Measurements from ENCODE around the gene SLC46A2. TPM values are rescaled to one million over a fixed set of nuclear protein-coding genes. Genes with fewer than 3 reads are reported as not detected.

Gene SLC46A2
- total and polyA plus RNA-seq, 8 donors: 0.18 to 0.37 TPM; not detected in 6

GRCh38 chr9:112872019-112872418, 18.7 kb downstream of the SLC46A2 start:
- no peak for FAIRE-seq

GRCh38 chr9:112870556-112870955, 20.1 kb downstream of the SLC46A2 start:
- no peak for DNase-seq
- no peaks in the 10 kb centered on the region for H3K9me3 ChIP-seq
- intact Hi-C loops (cut with DNase I): no loop called here
- 85% methylated on average over 6 of the region's 6 CpGs for WGBS, 2 donors
- FAIRE-seq: no peak
- H3K27ac ChIP-seq: no peak overlapping the region
- H3K4me3 ChIP-seq: no peak overlapping the region
- H3K36me3 ChIP-seq: no peaks in the 10 kb centered on the region
- H3K27me3 ChIP-seq: no peaks in the 10 kb centered on the region
- TF ChIP-seq CTCF (IDR thresholded peaks at IDR 0.05): no peak
- no peaks in the 10 kb centered on the region for H3K4me1 ChIP-seq
- ATAC-seq: no peak

More at GRCh38 chr9:112872019-112872418, 18.7 kb downstream of the SLC46A2 start:
- Histone ChIP-seq H3K36me3 (no peaks in the 10 kb centered on the region), H3K27ac (no peak overlapping the region), H3K9me3 (no peaks in the 10 kb centered on the region), H3K4me1 (no peaks in the 10 kb centered on the region), H3K4me3 (no peak overlapping the region), H3K27me3 (no peaks in the 10 kb centered on the region)
- WGBS, 2 donors: 69 to 71% methylated on average over 4 of the region's 4 CpGs
- intact Hi-C loops (cut with DNase I): no loop called here
- DNase-seq: no peak
- ATAC-seq: no peak
- no peak for TF ChIP-seq CTCF (IDR thresholded peaks at IDR 0.05)

- Histone ChIP-seq H3K36me3 (no peaks in the 10 kb centered on the region), H3K4me3 (no peak overlapping the region), H3K27me3 (no peaks in the 10 kb centered on the region), H3K27ac (no peak overlapping the region), H3K9me3 (no peaks in the 10 kb centered on the region), H3K4me1 (no peaks in the 10 kb centered on the region)
- WGBS, 2 donors: 91% methylated on average over 5 of the region's 5 CpGs
- FAIRE-seq: no peak
- TF ChIP-seq CTCF (IDR thresholded peaks at IDR 0.05): no peak
- DNase-seq: no peak
- intact Hi-C loops (cut with DNase I): no loop called here
- no peak for ATAC-seq
These were observed 20.8 kb downstream of the SLC46A2 start for GRCh38 chr9:112869917-112870316.

GRCh38 chr9:112869041-112869529, 21.6 kb downstream of the SLC46A2 start:
- DNase-seq: no peak
- Histone ChIP-seq H3K4me1 (no peaks in the 10 kb centered on the region), H3K36me3 (no peaks in the 10 kb centered on the region), H3K4me3 (no peak overlapping the region), H3K27ac (no peak overlapping the region), H3K27me3 (no peaks in the 10 kb centered on the region), H3K9me3 (no peaks in the 10 kb centered on the region)
- intact Hi-C loops (cut with DNase I): no loop called here
- no peak for ATAC-seq
- TF ChIP-seq CTCF (IDR thresholded peaks at IDR 0.05): no peak
- no peak for FAIRE-seq
- 68 to 69% methylated on average over 8 of the region's 8 CpGs for WGBS, 2 donors

- no peaks in the 10 kb centered on the region for H3K9me3 ChIP-seq
- no peaks in the 10 kb centered on the region for H3K36me3 ChIP-seq
- WGBS, 2 donors: 86 to 93% methylated on average over 10 of the region's 10 CpGs
- H3K27me3 ChIP-seq: no peaks in the 10 kb centered on the region
- no peak for DNase-seq
- intact Hi-C loops (cut with DNase I): no loop called here
- H3K4me3 ChIP-seq: no peak overlapping the region
- no peak for ATAC-seq
- FAIRE-seq: no peak
- H3K4me1 ChIP-seq: no peaks in the 10 kb centered on the region
- H3K27ac ChIP-seq: no peak overlapping the region
- TF ChIP-seq CTCF (IDR thresholded peaks at IDR 0.05): no peak
These were observed 22.2 kb downstream of the SLC46A2 start for GRCh38 chr9:112868461-112868860.
